GM12872 (cell line): Measurements from ENCODE around the gene SPAG8.
A peak's percentile ranks its signal among the peaks of the same experiment; 100 is the strongest.

Source experiments
- TF ChIP-seq, protein P1 (sequence below): IDR thresholded peaks from 3 replicates; pipeline ENCODE4 v1.5.1; 2011; ENCODE audit warnings: low read depth, mild to moderate bottlenecking, low read length, moderate library complexity; ENCODE audit not compliant: insufficient read depth

The SPAG8 gene

DNA sequence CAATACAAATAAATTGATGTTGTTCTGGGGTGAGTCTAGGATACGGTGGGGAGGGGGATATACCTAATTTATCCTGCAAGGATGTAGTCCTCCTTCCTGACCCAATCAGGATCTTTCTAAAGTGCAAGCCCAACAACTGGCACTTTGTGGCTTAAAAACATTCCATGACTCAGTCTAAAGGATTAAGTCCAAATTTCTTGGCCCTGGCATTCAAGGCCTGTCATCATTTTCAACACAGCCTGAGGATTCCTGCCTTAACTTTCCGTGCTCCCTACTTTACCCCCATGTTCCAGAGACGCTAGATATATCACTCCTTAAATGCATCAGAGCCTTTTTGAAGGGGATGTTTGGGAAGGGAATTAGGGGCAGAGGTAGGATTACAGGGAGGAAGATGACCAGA lies 15.4 kb upstream of the SPAG8 start:
- TF ChIP-seq, protein P1, sequence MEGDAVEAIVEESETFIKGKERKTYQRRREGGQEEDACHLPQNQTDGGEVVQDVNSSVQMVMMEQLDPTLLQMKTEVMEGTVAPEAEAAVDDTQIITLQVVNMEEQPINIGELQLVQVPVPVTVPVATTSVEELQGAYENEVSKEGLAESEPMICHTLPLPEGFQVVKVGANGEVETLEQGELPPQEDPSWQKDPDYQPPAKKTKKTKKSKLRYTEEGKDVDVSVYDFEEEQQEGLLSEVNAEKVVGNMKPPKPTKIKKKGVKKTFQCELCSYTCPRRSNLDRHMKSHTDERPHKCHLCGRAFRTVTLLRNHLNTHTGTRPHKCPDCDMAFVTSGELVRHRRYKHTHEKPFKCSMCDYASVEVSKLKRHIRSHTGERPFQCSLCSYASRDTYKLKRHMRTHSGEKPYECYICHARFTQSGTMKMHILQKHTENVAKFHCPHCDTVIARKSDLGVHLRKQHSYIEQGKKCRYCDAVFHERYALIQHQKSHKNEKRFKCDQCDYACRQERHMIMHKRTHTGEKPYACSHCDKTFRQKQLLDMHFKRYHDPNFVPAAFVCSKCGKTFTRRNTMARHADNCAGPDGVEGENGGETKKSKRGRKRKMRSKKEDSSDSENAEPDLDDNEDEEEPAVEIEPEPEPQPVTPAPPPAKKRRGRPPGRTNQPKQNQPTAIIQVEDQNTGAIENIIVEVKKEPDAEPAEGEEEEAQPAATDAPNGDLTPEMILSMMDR, result no peak

DNA sequence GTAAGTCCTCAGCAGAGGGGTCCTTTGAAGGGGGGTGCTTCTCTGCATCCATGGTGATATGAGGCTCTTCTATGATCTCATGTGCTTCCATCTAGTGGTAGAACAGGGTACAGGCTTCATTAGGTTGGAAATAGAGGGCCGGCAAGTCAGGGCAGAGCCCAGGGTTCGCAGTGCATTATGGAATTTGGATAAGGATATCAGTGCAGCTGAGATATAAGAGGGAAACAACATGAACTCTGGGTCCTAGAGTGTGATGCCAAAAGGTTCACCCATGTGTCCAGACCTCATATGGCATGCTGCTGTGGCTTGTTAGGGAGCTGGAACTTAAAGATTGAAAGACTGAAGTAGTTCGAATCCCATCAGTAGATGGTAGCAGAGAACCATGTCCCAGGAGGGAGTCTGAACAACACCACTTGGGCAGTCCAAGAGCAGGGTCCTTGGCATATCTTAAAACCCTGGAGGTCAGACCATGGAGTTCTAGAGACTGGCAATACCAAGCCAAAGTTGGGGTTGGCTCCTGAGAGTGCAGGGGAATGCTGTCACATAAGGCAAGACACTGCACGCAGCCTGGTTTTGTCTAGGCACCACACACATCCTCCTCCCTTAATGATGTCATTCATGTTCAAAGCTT lies 14.1 kb upstream of the SPAG8 start:
- TF ChIP-seq, protein P1, result peak; percentile 82

DNA sequence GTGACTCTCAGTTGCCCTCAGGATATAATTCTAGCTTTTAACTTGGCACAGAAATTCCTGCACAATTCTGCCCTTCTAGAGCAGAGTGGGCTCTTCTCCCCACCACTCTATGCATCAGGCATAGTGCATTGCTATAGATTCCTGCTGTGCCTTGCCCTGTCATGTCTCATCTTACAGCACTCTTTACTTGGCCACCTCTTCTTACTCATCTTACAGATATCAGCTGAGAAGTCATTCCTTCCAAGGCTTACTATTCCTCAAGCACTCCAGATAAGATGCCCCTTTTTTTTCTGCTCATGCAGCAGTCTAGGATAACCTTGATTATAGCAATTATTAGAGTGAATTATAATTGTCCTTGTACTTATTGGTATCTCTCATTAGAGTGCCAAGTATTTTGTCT lies 10.9 kb upstream of the SPAG8 start:
- TF ChIP-seq, protein P1, result no peak

DNA sequence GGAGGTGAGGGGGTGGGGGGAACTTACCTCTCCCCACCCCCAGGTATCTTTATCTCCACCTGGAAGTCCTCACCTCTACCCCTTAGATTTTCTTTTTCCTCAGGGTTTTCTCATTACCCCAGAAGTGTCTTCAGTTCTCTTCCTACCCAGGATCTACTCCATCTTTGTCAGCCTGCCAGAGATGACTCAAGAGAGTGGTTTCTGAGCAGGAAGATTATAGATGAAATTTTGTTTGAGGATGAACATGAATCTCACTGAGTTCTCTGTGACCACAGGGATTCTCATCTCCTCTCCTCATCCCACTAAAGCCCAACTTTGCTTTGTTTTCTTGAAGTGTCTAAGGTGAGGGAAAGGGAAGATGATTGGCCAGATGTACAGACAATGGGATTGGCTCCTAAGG lies 8.0 kb upstream of the SPAG8 start:
- TF ChIP-seq, protein P1, result no peak

DNA sequence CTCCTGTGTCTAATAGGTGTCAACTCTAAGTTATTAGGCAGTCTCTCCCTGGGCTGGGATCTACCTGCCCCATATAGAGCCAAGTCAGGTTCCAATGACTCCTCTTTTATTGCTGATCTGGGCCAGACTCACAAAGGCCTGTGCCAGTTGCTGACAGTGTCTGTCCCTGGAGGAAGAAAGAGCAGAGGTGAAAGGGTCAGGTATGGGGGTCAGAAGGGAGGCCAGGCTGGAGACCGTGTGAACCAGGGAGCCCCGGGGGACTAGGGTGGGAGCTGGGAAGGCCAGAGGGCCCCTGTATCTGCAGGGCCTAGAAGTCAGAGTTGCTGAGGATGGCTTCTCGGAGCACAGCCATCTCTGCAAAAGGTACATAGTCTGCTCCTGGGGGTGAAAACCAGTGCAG lies 6.3 kb upstream of the SPAG8 start:
- TF ChIP-seq, protein P1, result no peak

DNA sequence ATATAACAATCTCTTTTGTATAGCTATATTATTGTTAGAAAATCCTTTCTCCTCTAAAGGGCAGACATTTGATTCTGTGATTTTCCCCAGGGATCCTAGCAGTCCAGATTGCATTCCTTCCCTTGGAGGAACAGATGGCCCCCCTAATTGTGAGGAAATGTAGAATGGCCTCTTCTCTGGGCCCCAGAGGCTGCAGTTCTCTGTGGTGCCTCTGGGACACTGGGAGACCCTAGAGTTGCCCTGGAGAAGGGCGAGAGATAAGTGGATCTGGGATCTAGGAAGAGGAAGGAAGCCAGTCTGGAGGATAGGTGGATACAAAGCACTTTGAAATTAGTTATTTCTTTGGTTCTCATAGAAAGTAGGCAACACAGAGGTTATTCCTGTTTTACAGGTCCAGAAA lies 4.6 kb upstream of the SPAG8 start:
- TF ChIP-seq, protein P1, result peak; percentile 39; the same call in 1 of the 3 replicates

DNA sequence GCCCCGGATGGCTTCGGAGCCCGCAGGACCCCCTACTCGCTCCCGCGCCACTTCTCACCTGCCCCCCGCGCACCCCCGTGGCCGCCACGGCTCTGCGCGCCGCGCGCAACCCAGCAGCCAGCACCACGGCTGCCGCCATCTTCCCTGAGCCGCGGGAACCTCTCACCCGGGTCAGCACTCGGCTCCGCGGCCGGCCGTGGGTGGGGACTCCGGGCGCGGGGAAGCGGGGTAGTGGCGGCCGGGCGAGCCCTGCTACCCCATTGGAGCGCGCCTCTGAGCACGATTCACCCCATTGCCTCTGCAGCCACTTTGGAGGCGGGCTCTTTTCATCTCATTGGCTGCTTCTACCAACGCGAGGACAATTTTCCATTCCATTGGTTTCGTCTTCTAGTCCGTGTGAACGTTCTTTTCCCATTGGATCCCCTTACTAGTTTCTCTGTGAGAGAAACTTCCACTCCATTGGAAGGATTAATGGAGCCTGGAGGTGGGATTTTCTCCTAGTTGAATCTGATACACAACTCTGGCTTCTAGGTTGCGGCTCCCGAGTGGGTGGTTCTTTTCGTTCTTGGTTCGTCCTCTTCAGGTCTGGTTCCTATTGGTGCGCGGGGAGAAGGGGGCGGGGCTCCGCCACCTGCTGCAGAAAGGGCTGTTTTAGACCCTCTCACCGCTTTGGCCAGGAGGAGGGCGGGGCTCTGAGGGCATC lies 2.9 kb upstream of the SPAG8 start, which contains the start of gene HINT2:
TSS of gene HINT2 (minus strand) at position 202 of the 703 bp plus-strand sequence. CDS start at position 139, 63 bp downstream.
- TF ChIP-seq, protein P1, result no peak
